Myocyte (in vitro differentiated cells): ENCODE results near the gene NOM1. TPM values are rescaled to one million over a fixed set of nuclear protein-coding genes. Genes with fewer than 3 reads are reported as not detected.

ENCODE experiments used
- DNase-seq: peaks from one replicate; pipeline ENCODE4 v3.0.0-alpha.2; 2012; ENCODE audit warnings: low read depth
- total RNA-seq: library from RNA; depleted of rRNA; stranded (reverse); fragments of >200 nt; gene quantifications from 2 replicates; pipeline ENCODE4 v1.2.3, GENCODE V29; 2014

NOM1 gene
- total RNA-seq, 1 donor from 2014 or later, result 16.0 TPM

DNA sequence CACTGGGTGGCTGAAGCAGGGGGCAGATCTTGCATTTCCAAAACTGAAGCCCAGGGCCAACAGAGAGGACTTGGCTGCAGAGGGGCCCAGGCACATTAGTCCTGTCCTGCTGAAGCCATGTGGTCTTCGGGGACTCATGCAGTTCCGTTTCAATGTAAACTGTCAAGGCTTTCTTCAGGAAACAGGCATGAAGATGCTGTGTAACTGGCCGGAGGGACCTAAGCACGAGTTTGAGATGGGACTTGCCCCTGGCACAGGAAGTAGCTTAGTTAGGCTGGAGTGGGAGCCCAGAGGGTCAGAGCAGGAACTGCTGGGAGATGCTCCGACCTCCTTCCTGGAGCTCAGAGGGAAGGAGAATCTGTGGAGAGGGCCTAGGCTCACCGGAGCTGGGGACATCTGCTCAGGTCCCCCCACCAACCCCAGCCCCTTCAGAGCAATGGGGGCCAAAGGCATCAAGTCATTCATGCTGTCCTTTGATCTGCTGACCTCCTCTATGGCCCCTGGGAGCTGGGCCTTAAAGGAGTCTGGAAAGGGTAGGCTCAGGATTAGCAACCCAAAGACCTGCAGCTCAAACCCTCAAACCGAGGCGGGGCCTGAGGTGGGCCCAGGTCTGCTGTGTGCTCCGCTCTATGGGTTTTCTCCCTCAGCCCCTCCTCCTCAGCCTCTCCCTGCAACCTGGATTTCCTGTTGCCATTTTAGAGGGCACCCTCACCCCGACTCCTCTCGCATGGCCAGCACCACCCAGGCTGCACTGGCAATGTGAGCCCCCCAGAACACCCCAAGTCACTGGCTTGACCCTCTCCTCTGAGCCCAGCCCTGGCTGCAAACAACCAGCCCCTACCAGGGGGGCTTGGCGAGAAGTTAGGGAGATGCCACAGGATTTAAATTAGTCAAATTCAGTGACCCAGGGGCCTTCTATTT lies 65.4 kb downstream of the NOM1 start:
- no peak for DNase-seq

DNA sequence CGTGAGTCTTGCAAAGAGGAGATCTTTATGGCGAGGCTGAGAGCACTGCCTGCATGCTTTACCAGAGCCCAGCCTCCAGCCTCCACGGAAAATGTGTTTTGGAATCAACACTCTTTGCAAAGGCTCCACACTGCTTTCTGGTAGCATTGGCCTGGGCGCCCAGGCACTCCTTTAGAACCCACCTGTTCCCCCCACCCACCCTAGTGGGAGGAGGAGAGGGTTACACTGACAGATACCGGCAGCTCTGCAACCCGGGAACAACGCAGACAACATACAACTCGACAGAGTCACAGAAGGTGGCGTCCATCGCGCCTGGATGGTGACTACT lies 66.5 kb downstream of the NOM1 start:
- DNase-seq, result no peak

DNA sequence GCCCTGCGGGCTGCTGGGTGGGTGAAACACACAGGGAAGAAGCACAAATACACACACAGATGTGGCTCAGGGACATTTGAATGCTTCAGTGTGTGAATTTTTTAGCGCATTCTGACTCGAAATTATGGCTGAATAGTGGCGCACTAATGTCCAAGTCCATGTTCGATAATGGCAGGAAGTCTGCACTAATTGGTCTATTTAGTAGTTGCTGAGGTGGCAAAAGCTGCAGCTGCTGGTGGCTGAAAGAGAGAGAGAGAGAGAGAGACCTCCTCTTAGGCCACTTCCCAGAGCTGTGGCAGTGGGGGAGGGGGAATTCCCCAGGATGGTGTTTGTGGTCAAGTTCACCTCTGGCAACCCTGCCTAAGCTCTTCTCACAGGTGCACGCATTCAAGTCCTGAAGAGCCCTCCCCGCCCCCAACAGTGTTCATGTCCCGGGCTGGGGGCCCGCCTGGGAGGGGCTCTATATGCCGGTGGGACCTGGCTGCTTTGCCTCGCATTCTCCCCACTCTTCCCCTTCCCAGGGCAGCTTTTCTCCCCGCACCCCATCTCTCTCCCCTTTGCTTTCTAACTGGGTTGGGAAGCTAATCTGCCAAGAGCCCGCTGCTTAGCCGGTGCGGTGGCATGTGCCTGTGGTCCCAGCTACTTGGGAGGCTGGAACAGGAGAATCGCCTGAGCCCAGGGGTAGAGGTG lies 67.0 kb downstream of the NOM1 start:
- peak; percentile 49 for DNase-seq

DNA sequence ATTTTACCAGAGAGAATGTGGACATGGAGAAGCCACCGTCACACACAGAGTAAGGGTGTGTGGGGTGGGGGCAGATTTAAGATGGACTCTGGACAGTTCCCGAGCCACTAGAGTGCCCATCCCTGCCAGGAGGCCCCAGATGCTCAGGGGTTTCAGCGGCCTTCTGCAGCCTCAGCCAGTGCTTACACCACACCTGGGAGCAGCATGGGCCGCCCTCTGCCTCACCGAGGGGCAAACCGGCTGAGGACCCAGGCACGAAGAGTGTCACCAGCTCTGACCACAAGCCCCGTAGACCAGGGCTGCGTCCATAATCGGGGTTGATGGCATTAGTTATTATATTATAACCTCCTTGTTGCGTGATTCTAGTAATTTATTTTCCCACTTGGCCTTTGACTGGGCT lies 67.6 kb downstream of the NOM1 start:
- no peak for DNase-seq

DNA sequence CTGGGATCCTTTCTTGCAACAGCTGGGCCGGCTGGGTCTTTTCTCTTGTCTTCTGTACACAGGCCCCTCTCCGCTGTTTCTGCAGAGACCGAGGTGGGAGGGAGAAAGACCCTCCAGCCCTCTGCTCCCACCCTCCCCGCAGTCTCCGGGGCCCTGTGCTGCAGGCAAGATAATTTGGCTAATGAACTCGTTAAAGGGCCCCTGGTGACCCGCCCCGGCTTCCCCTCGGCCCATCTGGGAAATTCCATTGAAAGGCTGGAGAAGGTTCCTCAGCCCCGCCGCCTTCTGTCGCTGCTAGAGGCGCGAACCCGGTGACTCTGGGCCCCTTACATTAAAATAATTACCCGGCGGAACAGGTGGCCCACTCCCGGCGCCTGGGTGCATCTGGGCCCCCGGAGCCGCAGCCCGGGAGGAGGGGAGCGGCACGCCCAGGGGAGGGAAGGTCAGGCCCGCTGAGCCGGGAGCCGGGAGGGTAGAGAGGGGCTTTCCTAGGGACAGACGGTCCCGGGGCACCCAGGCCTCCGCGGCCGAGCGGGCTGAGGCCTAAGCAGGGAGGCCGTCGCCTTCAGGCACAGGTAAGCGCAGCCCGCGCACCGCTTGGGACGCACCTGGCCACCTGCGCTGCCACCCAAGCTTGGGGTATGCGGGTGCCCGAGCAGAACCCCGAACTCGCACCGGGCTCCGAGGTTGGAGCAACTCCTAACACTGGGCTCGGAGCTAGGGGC lies 68.3 kb downstream of the NOM1 start:
- no peak for DNase-seq

DNA sequence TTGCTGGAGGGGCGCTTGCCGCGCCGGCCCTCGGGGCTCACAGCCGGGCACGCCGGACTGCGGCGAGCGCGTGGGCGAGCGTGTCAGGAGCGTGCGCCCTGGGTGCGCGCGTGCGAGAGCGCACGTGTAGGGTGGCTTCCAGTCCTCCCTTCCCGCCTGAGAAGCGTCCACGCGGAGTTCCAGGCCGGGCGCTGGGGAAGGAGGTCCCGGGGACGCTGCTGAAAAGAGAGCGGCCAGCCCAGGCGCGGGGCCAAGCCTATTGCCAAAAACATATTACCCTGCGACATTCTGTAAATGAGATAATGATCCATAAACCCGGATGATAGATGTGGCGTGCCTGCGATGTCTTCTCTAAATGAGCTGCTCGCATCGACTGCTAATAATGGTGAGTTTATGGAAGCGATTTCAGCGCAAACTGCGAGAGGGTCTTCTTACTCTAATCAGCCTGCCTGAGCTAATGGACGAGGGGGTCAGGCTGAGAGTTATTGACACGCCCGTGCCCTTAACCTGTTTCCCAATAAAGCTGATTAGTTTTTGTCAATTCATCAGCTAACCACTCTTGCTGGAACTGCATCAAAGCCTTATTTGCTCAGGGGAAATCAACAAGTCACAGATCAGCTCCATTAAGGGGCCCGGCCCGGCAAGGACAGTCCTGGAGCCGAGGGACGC lies 69.0 kb downstream of the NOM1 start:
- no peak for DNase-seq

DNA sequence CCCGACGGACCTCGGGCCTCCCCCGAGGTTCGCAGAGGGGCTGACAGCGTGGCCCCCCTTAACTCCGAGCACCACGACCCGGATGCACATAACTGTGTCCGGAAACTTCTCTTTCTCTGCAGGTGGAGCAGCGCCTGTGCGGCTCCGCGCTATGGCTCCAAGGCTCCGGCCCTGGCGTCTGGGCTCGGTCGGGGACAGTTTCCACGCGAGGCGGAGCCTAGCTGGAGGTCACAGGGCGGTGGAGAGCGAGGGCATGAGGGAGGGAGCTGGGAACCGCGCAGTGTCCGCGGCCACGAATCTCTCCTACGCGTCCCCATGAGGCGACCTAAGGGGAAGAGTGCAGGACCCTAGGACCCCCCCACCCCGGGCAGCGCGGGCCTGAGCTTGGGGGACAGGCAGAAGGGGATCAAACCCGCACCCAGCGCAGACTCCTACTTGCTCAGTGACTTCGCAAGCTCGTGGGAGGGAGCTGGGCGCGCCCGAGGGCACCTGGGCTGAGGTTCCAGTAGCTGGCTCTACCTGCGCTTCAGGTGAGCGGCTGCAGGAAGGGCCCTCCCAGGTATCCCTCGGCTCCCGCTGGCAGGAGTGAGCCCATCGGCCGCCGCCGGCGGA lies 69.6 kb downstream of the NOM1 start:
- DNase-seq, result no peak

DNA sequence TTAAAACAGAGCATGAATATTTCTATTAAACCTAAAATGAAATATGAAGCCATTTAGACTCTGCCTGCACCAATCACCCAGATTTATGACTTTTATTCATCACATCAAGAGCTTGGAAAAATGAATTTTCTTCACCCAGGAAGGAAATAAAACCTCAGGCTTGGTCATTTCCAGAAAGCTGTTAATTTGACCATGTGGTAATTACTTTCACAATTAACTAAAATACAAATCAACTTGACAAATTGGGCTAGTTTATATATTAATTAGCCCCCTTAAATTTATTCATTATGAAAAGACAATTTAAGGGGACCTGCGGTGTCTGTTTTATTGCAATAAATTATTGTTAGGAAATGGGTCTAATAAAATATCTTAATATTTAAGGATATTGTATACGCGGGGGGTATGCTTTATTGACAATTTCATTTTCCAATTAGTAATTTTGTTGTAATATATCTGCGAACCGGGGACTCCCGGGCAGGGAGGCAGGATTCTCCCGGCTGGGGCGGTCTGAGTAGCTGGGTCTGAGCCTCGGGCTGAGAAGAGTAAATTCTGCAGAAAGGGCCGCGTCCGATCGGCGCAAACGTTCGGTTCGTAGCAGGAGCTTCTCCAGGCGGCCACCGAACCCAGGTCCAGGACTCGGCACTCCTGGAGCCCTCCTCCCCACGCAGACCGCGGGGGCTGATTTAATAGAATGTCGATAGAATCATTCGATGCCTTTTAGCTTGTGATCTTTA lies 70.4 kb downstream of the NOM1 start:
- DNase-seq, result no peak

DNA sequence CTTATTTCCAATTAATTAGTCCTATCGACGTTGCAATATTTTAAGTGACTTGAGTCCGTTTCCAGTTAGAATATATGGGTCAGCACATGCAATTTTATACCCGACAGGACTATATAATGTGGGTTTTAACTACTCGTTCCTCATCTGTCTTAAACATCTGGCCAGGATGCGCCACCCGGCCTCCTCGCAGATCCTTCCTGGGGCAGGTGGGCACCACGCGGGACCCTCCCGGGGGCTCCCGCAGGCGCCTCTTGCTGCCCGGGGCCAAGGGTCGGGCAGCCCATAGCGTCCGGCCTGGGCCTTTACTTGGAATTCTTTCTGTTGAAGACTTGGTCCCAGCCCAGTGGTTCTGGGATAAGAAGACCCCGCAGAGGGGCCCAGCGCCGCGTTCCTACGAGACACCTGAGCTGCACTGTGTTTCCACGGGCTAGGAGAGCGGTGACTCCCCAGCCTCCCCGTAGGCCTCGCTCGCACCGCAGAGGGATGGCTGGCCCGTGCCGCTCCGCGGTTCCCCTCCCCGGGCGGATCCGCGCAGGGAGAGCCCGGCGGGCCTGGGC lies 71.1 kb downstream of the NOM1 start:
- DNase-seq, result no peak

DNA sequence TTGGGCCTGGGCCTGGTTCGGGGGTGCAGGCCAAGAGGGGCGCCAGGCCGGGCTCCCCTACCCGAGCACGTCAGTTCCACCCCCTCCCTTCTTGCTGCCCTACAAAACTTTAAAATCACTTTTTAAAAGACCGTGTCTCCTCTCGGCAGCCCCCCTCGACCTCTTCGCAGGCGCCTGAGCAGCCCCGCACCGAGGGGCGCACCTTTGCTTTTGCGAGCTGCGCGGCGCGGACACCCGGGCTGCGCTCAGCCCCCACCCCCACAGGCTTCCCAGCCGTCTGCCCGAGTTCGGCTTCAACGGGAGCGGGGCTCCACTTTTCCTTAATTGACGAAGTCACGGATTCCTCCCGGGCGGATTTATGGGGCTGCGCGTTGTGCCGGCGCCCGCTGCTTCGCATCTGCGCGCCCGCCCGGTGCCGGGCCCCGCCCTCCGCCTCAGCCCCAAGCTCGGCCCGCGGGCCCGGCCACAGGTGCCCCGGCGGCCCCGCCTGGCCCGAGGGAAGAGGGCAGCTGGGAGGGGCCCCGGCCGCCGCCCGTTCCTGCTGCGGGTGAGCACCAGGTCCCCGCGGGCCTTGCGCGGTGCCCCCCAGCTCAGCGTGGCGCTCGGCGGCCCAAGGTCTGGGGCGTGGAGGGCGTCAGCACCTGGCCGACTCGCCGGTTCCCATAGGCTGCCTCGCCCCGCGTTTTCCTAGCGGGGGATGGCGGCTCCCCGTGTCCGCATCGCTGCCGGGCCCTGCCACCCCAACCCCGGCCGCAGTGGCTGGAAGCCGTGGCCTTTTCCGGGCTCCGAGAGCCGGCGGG lies 71.8 kb downstream of the NOM1 start:
- DNase-seq, result no peak

DNA sequence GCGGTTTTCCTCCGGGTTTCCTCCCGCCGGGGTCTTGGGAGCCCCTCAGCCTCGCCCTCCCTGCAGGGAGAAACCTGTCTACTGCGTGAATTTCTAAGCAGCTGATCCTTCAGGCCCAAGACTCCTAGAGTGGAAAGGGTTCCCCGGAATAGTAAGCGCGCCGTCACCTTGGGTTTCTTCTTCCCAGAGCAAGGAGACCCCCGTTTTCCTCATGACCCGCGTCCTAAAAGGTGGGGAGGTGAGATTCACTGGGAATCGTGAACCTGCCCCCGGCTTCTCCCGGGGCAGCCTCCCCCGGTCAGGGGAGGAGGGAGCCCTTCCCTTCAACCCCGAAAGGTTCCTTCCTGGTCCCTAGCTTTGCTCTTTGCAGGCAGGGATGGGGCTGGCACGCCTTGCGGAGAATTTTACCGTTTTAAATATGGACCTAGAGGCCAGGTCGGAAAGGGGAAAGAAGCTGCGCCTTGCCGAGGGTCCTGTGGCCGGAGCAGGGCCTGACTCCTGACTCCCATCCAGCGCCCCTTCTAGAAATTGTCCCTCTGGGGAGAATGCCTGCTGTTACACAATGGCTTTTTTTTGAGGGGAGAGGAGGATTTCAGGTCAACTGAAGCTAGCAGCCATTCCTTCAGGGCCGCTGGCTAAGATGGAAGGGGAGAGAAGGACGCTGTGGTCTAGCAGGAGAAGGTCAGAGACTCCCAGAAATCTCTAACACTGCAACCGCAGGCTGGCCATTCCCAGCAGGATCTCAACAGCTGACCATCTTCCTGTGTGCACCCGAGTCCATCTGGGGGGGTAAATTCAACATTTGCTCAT lies 72.6 kb downstream of the NOM1 start:
- peak; percentile 78 for DNase-seq

Other genes starting within 250 kb of the NOM1 start
- gene LMBR1, start 56.5 kb upstream of the NOM1 start, total RNA-seq, result 32.2 and 45.0 TPM in 2 replicates
- gene MNX1, start 61.0 kb downstream of the NOM1 start, total RNA-seq, result 0.11 and 0.36 TPM in 2 replicates
- gene UBE3C, start 189.2 kb downstream of the NOM1 start, total RNA-seq, result 118 and 124 TPM in 2 replicates